Endometrial microvascular endothelial cells (primary cell): ENCODE measurements around the gene SAMD4A. TPM values are rescaled to one million over a fixed set of nuclear protein-coding genes. Genes with fewer than 3 reads are reported as not detected.

Experiments
- in situ Hi-C: cut with HindIII; loops from 2 replicates; pipeline ENCODE4 v1.10.0; 2017; ENCODE audit warnings: low sequenced_read_pairs, low pct_unique_long_range_greater_than_20kb; ENCODE audit errors: inconsistent ontology term
- total RNA-seq: library from RNA; depleted of rRNA; stranded (reverse); fragments of >200 nt; gene quantifications from one replicate; pipeline ENCODE4 v1.2.3, GENCODE V29; 2015; ENCODE audit errors: inconsistent ontology term

SAMD4A gene
- total RNA-seq, 1 donor from 2014 or later: 36.1 TPM

DNA sequence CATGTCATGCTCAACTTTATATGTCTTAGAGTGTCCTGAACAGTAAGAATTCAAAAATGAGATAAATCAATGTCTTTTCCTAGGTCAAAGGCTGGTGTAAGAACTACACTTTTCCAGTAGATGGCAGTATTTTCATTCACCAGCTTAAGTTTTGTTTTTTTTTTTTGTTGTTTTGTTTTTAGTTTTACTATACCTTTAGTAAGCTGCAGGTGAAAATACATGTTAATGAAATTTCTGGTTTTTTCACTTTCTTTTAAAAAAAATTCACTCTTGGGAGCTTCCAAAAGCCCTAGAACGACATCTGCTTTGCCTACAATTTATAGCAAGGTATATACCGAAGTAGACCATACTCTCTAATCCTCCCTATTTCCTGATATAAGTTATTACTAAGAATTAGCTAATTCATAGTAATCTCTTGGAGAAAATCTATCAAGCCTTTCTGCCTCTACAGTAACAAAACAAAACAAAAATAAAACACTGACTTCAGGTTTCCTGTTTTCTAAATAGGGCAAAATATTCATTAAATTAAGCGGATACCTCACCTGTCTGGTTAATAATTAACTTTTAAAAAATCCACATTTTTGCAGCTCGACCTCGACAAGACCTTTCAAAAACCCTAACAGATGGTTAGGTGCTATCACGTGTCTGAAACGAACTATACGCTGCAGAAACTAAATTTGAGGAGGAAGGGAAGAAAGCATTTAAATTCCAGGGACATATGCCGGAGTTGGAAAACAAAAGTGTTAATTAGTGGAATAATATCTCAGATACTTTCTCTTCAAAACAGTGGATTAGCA is 2.7 kb upstream of the SAMD4A start:
- in situ Hi-C loops: no loop called here

DNA sequence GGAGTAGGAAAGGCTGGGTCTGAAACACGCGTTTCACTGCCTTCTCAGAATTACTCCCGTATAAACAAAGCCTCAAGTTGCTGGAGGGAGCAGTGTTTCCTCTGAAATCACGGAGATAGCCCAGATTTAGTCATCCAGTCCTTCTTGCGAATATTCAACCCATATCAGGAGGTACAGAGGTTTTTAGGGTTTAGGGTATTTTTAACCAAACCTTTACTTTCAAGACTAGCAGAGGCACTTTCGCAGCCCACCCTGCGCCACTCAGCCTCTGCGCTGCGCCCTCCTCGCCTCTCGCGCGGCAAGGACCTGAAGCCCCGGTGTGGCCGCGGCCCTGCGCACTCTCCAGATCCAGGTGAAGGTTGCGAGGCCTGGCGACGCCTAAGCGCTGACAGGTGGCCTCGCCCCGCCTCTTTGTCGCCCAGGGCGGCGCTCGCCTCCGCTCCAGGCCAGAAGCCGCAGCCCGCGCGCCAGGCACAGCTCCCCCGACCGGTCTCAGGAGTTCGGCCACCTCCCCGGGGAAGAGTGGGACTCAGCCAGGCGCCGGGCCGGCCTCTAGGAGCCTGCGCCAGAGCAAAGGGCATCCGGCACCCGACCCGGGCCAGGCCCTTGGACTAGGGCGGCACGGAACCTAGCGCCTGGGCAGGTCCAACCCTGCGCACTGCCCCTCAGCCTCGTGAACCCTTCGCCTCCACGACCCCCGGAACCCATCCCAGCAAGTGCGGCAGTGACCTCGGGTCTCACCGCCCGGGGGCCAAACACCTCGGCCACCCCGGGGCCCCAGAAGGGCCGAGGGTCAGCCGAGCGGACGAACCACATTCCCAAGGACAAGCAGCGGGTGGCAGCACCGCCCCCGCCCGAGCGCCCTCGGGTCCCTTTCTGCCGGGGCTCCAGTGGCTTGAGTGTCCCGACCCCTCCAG is 1.8 kb upstream of the SAMD4A start:
- in situ Hi-C loops: no loop called here

DNA sequence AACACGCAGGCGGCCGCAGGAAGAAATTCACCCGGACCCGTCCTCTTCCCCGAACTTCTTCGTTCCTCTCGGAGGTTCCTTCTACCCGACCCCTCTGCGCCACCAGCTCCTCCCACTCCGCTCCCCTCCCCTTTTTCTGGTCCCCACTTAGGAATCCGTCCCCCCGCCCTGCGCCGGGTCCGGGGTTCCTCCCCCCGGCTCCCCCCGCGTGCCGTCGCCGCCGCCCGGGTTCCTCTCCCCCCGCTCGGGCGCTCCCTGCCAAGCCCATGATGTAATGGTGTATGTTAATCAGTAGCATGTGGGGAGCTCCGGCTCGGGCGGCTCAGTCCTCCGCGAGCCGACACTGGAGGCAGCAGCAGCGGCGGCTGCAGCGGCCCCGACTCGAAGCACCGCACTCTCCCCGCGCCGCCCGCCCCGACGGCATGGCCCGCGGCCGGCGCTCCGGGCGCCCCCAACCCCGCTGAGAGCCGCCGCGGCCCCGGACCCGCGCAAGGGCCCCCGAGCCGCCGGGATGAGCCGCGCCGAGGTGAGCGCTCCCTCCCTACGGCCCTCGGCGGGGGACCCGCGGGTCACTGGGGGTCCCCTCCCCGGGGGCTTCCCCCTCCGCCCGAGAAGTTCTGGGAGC is 1.0 kb upstream of the SAMD4A start:
- in situ Hi-C loops: no loop called here

DNA sequence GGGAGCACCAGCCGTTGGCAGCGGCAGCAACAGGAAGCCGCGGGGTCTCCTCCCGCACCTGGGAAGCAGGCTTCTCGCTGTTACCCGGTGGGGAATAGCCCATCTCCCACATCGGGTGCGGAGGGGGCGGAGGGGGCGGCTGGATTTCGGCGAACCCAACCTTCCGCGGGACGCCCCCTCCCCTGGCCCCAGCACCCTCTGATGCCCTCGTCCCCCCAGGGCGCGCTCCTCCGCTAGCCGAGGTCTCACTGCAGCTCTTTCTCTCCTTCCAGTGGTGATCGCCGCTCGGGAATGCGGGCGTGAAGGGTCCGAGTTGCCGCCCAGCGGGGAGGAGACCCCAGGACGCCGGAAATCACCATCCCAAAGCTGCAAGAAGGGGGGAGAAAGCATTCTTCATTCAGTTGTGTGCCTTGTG is 303 bp downstream of the SAMD4A start:
- in situ Hi-C loops: no loop called here

DNA sequence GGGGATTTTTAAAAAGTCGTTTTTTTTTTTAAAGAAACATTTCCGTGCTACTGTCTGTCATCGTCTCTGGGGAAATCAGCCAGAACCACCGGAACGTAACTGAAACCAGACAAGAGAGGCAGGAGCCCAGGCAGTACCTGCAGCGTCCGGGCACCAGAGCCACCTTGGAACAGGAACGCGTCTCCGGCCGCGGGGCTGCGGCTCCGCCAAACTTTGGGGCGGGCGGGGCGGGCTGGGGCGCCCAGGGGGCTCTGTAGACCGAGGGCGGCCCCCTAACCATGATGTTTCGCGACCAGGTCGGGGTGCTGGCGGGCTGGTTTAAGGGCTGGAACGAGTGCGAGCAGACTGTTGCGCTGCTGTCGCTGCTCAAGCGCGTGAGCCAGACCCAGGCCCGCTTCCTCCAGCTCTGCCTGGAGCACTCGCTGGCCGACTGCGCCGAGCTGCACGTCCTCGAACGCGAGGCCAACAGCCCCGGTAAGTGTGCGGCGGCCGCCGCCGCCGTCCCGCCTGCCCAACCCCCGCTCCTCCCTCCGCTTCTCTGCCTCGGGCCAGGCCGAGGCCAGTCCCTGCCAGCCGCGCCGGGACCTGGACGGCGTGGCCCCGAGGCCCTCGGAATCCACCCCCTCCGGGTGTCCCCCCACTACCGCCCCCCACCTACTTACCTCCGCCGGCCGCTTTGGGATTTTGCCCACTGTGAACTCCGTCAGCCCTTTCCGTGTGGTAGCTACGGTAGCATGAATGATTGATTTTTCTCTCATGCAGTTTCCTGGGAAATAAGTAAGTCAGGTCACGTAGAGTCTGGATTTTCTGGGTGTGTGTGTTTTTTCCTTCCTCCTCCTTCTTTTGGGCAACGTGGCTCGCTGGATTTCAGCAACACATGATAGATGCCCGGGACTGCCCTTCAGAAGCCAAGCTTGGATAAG is 972 bp downstream of the SAMD4A start:
- in situ Hi-C loops: no loop called here

DNA sequence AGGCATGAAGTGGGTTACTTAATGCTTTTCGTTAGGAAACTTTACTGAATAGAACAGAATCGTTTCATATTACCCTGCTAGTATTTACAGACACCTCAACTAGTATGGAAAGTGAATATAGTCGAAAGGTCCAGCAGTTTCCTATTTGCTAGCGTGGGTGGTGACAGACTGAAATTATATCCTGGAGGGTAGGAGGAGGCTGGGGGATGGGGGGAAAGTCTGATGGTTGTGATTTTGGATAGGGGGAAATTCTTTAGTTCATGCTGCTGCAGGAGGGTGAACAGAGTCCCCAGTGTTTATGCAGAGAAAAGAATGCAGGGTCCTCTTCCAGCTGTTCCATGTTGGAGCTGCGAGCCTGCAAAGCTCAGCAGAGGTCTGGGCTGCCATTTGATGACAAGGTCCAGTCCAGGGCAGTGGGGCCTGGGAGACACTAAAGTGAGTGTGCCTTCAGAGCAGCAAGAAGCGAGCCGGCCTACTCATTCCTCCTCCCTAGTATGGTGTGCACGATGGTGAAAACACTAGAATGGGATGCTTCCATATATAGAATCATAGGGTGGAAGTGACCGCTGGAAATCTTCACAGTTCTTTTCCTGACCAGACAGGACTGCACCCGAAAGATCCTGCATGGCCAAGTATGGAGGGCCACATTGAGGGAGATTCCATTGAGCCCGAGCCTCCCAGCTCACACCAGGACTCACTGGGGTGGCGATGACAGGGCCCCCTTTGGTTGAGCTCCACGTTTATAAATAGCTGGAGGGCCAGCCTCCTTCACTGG is 2.1 kb downstream of the SAMD4A start:
- in situ Hi-C loops: no loop called here

DNA sequence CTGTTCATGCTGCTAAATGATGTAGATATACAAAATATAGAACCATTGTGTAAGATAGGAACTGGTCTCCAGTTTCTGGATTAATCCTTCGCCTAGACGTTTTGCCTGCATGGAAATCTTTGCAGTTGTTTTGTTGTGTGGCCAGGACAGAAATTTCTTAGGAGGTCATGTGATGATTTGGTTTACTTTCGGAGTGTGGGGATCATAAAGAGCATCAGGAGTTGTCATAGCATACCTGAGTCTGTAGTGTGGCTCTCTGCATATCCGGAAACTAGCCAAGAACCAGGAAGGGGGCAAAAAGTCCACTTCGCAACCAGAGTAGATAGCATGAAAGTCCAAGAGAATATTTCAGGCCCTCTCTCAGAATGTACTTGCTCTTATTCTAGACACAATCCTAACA is 3.1 kb downstream of the SAMD4A start:
- in situ Hi-C loops: no loop called here

DNA sequence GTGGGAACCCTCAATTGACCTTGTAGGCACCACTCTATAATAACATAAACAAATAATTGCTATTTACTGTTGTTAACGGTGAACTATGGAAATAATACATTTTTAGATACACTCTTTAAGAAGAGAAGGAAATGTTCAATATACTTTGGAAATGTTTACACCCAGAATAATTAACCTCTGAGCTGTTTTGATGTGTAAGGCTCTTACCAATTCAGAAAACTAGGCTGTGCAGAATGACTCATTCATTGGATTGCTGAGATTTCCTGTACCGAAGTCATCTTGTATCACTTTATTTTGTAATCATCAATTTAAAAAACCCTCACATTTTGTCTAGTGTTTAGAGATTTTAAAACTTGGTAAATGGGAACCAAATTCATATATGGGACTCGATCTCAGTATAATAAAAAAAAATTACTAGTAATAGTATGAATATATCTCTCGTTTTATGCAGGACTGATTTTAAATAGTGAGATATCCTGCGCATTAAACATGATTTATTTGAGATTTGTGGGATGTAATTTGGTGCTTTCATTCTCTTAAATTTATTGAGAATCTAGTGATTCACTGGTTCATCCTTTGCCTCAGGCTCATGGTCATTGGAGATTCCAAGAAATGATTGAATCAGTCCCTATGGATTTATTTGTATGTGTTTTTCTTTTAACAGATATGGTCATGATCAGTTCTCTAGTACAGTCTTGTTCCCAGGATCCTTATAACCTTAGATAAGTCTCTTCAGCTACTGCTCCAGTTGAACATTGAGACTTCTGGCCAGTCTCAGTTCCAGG is 3.9 kb downstream of the SAMD4A start:
- in situ Hi-C loops: no loop called here

DNA sequence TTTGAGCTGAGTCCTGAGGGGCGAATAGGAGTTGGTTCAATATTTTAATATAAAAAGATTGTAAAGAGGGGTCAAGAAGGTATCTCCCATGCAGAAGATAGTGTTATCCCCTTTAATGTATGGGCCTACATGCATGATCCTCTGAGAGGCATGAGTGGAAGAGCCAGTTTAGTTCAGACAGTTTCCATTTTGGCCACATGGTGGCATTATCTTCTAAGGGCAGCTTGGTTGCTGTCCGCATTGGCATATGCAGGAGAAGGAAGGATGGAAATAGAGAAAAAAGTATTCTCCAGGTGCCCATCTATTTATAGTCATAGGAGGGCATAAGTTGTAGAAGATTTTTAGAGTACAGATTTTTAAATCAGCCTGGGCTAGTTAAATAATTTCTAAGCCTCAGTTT is 5.4 kb downstream of the SAMD4A start:
- in situ Hi-C loops: no loop called here

DNA sequence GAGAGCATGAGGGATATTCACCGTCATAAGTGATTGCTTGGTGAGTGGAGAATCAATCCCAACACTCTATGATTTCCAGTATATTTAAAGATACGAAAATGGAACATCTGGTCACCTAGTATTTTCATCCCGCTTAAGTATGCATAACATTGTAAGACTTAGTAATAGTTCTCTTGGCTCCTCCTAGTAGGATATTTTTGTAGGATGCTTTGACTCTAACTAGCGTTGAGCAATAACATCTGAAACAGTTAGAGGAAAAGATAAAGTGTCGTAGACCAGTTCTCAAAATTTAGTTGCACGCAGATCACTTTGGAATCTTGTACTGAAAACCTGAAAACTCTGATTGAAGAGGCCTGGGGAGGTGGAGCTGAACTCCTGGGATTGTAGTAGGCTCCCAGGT is 7.6 kb downstream of the SAMD4A start:
- in situ Hi-C loops: no loop called here

DNA sequence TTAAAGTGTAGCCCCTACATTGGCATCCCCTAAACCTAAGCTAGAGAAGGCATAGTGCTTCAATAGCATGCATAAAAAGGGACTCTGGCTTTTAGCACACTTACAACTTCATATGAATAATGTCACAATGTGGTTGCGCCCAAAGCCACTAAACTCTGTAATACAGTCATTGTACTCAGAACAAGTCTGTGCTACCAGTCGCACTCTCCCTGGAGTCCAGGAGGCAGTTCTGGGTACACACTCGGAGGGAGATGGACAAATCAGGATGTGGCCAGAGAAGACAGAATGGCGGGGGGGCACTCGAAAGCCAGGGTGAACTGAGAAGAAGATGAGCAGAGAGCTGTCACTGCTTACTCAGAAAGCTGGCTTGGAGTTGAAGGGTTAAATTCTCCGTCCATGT is 10.6 kb downstream of the SAMD4A start:
- in situ Hi-C loops: no loop called here

DNA sequence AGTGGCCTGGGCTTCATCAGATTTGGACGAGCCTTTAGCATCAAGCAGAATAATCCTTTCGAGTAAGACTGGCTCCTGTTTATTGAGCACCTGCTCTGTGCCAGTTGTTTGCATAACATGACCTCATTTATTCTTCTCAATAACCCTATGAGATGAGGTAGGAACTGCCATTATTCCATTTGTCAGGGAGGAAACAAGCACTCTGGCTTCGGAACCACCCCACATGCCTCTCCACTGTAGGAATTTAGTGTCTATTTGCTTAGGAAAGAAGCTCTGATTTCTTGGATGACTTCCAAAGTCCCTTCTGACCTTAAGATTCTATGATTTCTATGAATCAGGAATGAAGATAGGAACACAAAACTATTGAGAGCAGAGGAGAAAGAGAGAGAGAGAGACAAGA is 11.0 kb downstream of the SAMD4A start:
- in situ Hi-C loops: no loop called here

DNA sequence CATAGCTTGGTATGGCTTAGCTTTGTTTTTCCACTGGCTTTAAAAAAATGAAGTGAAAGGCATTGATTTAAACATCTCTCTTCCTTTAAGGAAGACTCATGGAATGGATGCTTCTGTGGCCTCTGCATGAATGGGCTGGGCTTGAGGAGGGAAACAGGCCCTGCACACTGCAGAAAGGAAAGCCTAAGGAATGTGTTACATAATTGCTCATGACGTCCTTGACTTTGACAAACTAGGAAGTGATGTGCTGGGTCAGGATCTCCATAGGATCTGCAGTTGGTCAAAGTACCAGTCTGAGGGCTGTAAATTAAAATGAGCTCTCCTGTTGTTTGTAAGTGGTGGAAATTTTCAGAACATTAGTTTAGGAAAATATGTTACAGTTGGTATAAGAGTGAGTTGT is 12.7 kb downstream of the SAMD4A start:
- in situ Hi-C loops: no loop called here

DNA sequence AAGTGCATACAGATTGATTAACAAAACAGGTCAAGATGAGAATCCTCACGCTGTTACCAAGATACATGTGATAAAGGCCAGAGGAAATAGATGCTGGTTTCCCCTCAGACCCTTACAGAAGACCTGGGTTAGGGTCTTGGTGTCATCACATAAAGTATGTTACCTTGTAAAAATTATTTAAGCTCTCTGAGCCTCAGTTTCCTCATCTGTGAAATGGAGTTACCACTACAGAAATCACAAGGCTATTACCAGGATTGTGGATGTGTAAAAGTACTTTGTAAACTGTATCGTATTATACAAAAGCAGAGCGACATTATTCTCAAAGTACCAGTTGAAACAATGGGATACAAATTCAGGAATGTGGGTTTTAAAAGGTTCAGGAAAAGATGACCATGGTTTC is 14.0 kb downstream of the SAMD4A start:
- in situ Hi-C loops: no loop called here

DNA sequence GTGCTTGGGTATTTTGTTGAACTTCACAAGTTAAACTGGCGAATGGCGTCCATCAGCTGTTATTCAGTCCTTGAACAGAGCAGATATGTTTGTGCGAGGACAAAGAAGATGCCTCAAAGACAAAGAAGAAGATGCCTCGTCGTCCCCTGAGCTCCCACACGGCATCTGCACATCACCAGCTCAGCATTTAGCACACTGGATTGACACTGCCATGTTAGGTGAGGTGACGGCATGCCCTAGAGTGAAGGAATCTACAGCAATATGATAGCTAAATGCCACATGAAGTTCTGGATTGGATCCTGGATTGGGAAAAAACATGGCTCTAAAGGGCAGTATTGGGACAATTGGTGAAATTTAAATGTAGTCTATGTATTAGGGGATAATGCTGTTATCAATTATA is 15.4 kb downstream of the SAMD4A start:
- in situ Hi-C loops: no loop called here

DNA sequence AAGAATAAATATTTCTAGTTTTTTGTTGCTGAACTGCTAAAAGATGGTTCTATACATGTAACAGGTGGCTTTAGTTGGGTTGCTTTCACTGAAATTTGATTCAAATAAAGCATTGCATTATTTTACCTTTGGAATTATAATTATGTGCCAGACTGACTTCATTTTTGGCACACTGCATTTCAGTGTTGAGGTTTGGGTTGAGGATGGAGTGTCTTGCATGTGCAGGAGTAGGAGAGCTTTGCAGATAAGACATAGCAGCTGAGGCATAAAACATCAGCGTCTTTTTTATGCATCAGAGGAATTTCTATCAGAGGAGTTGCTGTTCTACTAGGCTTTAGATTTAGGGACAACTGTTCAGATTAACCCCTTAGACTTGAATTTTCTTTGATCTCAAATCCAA is 17.2 kb downstream of the SAMD4A start:
- in situ Hi-C loops: no loop called here

DNA sequence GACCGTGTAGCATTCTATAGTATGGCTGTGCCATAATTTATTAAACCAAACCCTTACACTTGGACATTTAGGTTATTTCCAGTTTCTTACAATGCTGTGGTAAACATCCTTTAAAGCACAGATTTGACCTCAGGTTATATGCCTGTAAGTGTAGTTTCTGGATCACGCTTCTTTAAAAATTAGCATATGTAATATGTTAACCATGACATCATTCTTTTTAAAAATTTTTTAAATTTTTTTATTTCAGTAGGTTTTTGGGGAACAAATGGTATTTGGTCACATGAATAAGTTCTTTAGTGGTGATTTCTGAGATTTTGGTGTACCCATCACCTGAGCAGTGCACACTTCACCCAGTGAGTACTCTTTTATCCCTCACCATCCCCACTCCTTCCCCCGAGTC is 18.3 kb downstream of the SAMD4A start:
- in situ Hi-C loops: no loop called here
